Fibroblast of the aortic adventitia (primary cell): ENCODE measurements around the gene ZBTB3. TPM values are rescaled to one million over a fixed set of nuclear protein-coding genes. Genes with fewer than 3 reads are reported as not detected.

ENCODE experiments used
- DNase-seq: peaks from one replicate; pipeline ENCODE4 v3.0.0-alpha.2; 2010; ENCODE audit warnings: low read depth
- H3K4me3 ChIP-seq: 2 replicates; pipeline ENCODE4 v1.5.1; 2011; ENCODE audit warnings: low read depth, mild to moderate bottlenecking, control low read depth, low read length, moderate library complexity
- small RNA-seq: library from RNA; depleted of rRNA; stranded (forward); fragments of <200 nt; gene quantifications from one replicate; pipeline ENCODE3, GENCODE V24; 2012
- total RNA-seq: library from RNA; depleted of rRNA; stranded (reverse); fragments of >200 nt; gene quantifications from 2 replicates; pipeline ENCODE4 v1.2.3, GENCODE V29; 2012; ENCODE audit warnings: low replicate concordance
- TF ChIP-seq, protein P1 (sequence below): IDR thresholded peaks from 2 replicates; pipeline ENCODE4 v1.5.1; 2011; ENCODE audit warnings: mild to moderate bottlenecking, low read length, control low read depth, inconsistent platforms; ENCODE audit not compliant: insufficient read depth

Gene ZBTB3
- total RNA-seq, 1 donor, result 13.4 TPM

DNA sequence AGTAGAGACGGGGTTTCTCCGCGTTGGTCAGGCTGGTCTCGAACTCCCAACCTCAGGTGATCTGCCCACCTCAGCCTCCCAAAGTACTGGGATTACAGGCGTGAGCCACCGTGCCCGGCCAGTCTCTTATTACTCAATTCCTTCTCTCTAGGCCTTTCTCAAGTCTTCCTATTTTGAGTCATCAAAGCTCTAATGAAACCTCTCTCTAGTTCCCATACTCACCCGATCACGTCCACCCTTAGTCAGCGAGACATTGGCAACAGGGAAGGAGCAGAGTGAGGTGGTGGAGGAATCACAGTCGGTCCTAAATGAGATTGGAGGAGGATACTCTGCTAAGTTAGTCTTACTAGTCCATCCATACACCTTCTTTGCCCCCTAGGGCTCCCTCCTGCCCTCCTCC is 51.7 kb downstream of the ZBTB3 start:
- DNase-seq, result no peak
- TF ChIP-seq, protein P1, sequence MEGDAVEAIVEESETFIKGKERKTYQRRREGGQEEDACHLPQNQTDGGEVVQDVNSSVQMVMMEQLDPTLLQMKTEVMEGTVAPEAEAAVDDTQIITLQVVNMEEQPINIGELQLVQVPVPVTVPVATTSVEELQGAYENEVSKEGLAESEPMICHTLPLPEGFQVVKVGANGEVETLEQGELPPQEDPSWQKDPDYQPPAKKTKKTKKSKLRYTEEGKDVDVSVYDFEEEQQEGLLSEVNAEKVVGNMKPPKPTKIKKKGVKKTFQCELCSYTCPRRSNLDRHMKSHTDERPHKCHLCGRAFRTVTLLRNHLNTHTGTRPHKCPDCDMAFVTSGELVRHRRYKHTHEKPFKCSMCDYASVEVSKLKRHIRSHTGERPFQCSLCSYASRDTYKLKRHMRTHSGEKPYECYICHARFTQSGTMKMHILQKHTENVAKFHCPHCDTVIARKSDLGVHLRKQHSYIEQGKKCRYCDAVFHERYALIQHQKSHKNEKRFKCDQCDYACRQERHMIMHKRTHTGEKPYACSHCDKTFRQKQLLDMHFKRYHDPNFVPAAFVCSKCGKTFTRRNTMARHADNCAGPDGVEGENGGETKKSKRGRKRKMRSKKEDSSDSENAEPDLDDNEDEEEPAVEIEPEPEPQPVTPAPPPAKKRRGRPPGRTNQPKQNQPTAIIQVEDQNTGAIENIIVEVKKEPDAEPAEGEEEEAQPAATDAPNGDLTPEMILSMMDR, result no peak
- no peak overlapping the region for H3K4me3 ChIP-seq

Small RNA genes lying within 50 kb of the gene (small RNA-seq; reads per million reads assigned to genes)
- 0.25 reads per million for gene MIR6514

Other genes starting within 250 kb of the ZBTB3 start
- 737 and 1,851 TPM in 2 replicates for gene AHNAK, start 207.4 kb downstream of the ZBTB3 start, total RNA-seq
- gene EEF1G, start 180.3 kb downstream of the ZBTB3 start, total RNA-seq, result 1,443 and 1,493 TPM in 2 replicates
- gene TUT1, start 162.6 kb downstream of the ZBTB3 start, total RNA-seq, result 4.5 and 9.4 TPM in 2 replicates
- 46.2 and 110 TPM in 2 replicates for gene MTA2, start 152.3 kb downstream of the ZBTB3 start, total RNA-seq
- 22.3 and 61.7 TPM in 2 replicates for gene EML3, start 141.4 kb downstream of the ZBTB3 start, total RNA-seq
- 4.6 and 26.4 TPM in 2 replicates for gene ROM1, start 140.9 kb downstream of the ZBTB3 start, total RNA-seq
- 14.1 and 18.7 TPM in 2 replicates for gene B3GAT3, start 132.2 kb downstream of the ZBTB3 start, total RNA-seq
- 203 and 208 TPM in 2 replicates for gene GANAB, start 107.5 kb downstream of the ZBTB3 start, total RNA-seq
- 20.9 and 21.8 TPM in 2 replicates for gene INTS5, start 100.9 kb downstream of the ZBTB3 start, total RNA-seq
- 14.2 and 48.2 TPM in 2 replicates for gene C11orf98, start 89.0 kb downstream of the ZBTB3 start, total RNA-seq
- 9.8 and 10.8 TPM in 2 replicates for gene CSKMT, start 88.8 kb downstream of the ZBTB3 start, total RNA-seq
- gene UQCC3, start 82.5 kb downstream of the ZBTB3 start, total RNA-seq, result 6.8 and 31.3 TPM in 2 replicates
- 4.2 and 4.5 TPM in 2 replicates for gene LBHD1, start 81.9 kb downstream of the ZBTB3 start, total RNA-seq
- gene UBXN1, start 75.1 kb downstream of the ZBTB3 start, total RNA-seq, result 70.7 and 840 TPM in 2 replicates
- gene LRRN4CL, start 64.6 kb downstream of the ZBTB3 start, total RNA-seq, result 39.0 and 62.0 TPM in 2 replicates
- gene BSCL2, start 46.7 kb downstream of the ZBTB3 start, total RNA-seq, result 34.4 and 43.5 TPM in 2 replicates
- gene GNG3, start 46.5 kb downstream of the ZBTB3 start, total RNA-seq, result not detected in 2 replicates
- 10.4 and 16.7 TPM in 2 replicates for gene HNRNPUL2, start 26.7 kb downstream of the ZBTB3 start, total RNA-seq
- gene TTC9C, start 25.7 kb downstream of the ZBTB3 start, total RNA-seq, result 20.3 and 40.1 TPM in 2 replicates
- 17.0 and 76.5 TPM in 2 replicates for gene POLR2G, start 7.4 kb upstream of the ZBTB3 start, total RNA-seq
- gene TAF6L, start 17.2 kb upstream of the ZBTB3 start, total RNA-seq, result 15.6 and 42.9 TPM in 2 replicates
- gene TMEM179B, start 33.2 kb upstream of the ZBTB3 start, total RNA-seq, result 39.4 and 54.7 TPM in 2 replicates
- gene TMEM223, start 37.8 kb upstream of the ZBTB3 start, total RNA-seq, result 4.5 and 14.7 TPM in 2 replicates
- gene NXF1, start 51.3 kb upstream of the ZBTB3 start, total RNA-seq, result 27.8 and 77.6 TPM in 2 replicates
- gene STX5, start 77.9 kb upstream of the ZBTB3 start, total RNA-seq, result 20.4 and 42.8 TPM in 2 replicates
- 0.54 TPM in 1 of 2 replicates, not detected in the other for gene TEX54, start 78.7 kb upstream of the ZBTB3 start, total RNA-seq
- 29.5 and 29.8 TPM in 2 replicates for gene WDR74, start 85.4 kb upstream of the ZBTB3 start, total RNA-seq
- 174 and 179 TPM in 2 replicates for gene SLC3A2, start 126.7 kb upstream of the ZBTB3 start, total RNA-seq
- gene CHRM1, start 167.2 kb upstream of the ZBTB3 start, total RNA-seq, result not detected in 2 replicates
- not detected in 2 replicates for gene SLC22A6, start 230.8 kb upstream of the ZBTB3 start, total RNA-seq